ENCODE results near the gene ZNF502. TPM values are rescaled to one million over a fixed set of nuclear protein-coding genes. Genes with fewer than 3 reads are reported as not detected.

ZNF502 gene
- total and polyA plus RNA-seq, 2 donors (not counting 1 experiment from before 2014, with no cell fraction given): 1.4 to 5.5 TPM

- H3K9me3 Mint-ChIP-seq (ENCODE audit: insufficient read depth): peaks cover 24% of the 10 kb centered on the region
These were observed 27.2 kb upstream of the ZNF502 start for GRCh38 chr3:44685128-44685800.

More at GRCh38 chr3:44685128-44685800, 27.2 kb upstream of the ZNF502 start:
- Histone ChIP-seq H3K4me1 (ENCODE audit: control insufficient read depth in 2 of 2, insufficient read depth in 2 of 2, low read length in 2 of 2) (peaks cover 11% of the 10 kb centered on the region in 2 donors), H3K4me2 (replicated peaks; ENCODE audit: low read depth, low read length, poor library complexity, severe bottlenecking) (peak overlapping the region; percentile 81), H3K36me3 (replicated peaks in 1 of 2; ENCODE audit: control extremely low read depth in 1 of 2, control insufficient read depth in 1 of 2, extremely low read depth in 1 of 2, insufficient read depth in 2 of 2, low read length in 1 of 2) (peaks cover 0 to 1% of the 10 kb centered on the region in 2 experiments), H3K9ac (ENCODE audit: low read length) (peak overlapping the region; percentile 91), H3K9me3 (ENCODE audit: control extremely low read depth in 1 of 3, control insufficient read depth in 2 of 3, insufficient read depth in 1 of 3, low read length in 2 of 3) (peaks cover 0 to 12% (median 4%) of the 10 kb centered on the region in 3 donors), H4K20me1 (ENCODE audit: control insufficient read depth, insufficient read depth, low read length, poor library complexity, severe bottlenecking) (no peaks in the 10 kb centered on the region), H3K79me2 (ENCODE audit: control insufficient read depth, insufficient read depth, low read length) (no peaks in the 10 kb centered on the region), H3K27me3 (replicated peaks in 1 of 4; ENCODE audit: control extremely low read depth in 1 of 4, control insufficient read depth in 3 of 4, insufficient read depth in 4 of 4, low read length in 3 of 4) (peaks cover 0 to 17% (median 8%) of the 10 kb centered on the region in 4 experiments), H3K4me3 (ENCODE audit: control extremely low read depth in 1 of 5, extremely low read depth in 1 of 5, insufficient read depth in 1 of 5, low read depth in 2 of 5, low read length in 4 of 5) (peak overlapping the region; percentile 46 to 72 (median 70)), H2AFZ (ENCODE audit: insufficient read depth, low read depth, low read length, poor library complexity, severe bottlenecking) (peak overlapping the region; percentile 88), H3K27ac (ENCODE audit: low read length in 2 of 2) (peak overlapping the region in 1 of 2 donors; percentile 78)
- POLR2A ChIA-PET: interaction anchor here (1.5 kb wide), 1 partner anchor 44 kb away, joined by 4 read pairs; the partner anchor contains the start of gene ZNF501
- intact Hi-C loops (cut with micrococcal nuclease): loop anchor here (1.0 kb wide), 5 partner anchors 27 to 208 kb away; partner anchors contain the start of genes KIAA1143, KIF15, ZNF197 and ZNF35
- peak overlapping the region; percentile 69 for H3K27ac Mint-ChIP-seq
- H3K27me3 Mint-ChIP-seq: peaks cover 20% of the 10 kb centered on the region
- ATAC-seq (ENCODE audit: low read depth) (peak; percentile 86), DNase-seq (peak; percentile 85)
- CTCF ChIA-PET: no interaction called here
- H3K4me1 Mint-ChIP-seq: peaks cover 21% of the 10 kb centered on the region
- peak overlapping the region; percentile 91 for H3K4me3 Mint-ChIP-seq
- TF ChIP-seq CTCF (IDR thresholded peaks at IDR 0.05) (no peak), EZH2 (IDR thresholded peaks at IDR 0.05; ENCODE audit: borderline replicate concordance, insufficient read depth, low read depth, low read length, poor library complexity, severe bottlenecking) (no peak)
- 7% methylated on average over 45 of the region's 48 CpGs for WGBS (ENCODE audit: insufficient coverage)

All from B cell (primary cell).